ENCODE measurements around the gene WDR48.

DNA sequence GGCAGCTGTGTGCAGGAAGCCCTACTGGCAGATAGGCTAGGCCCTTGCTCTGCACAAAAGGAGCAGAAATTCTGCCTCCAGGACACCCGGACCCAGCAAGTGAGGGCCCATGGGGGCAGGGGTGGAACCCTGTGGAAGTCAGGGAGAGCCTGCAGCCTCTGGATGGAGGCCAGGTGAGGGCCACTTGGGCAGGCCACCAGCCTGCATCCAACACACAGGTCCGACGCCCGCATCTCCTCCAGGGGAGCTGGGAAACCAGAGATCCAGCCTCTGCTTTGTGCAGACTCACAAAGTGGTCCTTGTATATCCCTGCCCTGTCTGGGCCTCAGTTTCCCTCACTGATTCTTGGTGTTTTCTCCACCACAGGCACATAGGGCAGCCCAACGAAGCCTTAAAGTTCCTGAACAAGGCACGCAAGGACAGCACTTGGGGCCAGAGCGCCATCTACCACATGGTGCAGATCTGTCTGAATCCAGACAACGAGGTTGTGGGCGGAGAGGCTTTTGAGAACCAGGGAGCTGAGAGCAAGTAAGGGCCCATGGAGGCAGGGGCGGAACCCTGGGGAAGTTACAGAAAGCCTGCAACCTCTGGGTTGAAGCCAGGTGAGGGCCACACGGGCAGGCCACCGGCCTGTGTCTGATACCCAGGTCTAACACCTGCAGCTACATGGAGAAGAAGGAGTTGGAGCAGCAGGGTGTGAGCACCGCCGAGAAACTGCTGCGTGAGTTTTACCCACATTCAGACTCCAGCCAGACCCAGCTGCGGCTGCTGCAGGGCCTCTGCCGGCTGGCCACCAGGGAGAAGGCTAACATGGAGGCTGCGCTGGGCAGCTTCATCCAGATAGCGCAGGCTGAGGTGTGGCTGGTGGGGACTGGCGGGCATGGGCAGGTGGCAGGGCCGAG, 85.0 kb downstream of the WDR48 start:
- TF ChIP-seq, protein P1, sequence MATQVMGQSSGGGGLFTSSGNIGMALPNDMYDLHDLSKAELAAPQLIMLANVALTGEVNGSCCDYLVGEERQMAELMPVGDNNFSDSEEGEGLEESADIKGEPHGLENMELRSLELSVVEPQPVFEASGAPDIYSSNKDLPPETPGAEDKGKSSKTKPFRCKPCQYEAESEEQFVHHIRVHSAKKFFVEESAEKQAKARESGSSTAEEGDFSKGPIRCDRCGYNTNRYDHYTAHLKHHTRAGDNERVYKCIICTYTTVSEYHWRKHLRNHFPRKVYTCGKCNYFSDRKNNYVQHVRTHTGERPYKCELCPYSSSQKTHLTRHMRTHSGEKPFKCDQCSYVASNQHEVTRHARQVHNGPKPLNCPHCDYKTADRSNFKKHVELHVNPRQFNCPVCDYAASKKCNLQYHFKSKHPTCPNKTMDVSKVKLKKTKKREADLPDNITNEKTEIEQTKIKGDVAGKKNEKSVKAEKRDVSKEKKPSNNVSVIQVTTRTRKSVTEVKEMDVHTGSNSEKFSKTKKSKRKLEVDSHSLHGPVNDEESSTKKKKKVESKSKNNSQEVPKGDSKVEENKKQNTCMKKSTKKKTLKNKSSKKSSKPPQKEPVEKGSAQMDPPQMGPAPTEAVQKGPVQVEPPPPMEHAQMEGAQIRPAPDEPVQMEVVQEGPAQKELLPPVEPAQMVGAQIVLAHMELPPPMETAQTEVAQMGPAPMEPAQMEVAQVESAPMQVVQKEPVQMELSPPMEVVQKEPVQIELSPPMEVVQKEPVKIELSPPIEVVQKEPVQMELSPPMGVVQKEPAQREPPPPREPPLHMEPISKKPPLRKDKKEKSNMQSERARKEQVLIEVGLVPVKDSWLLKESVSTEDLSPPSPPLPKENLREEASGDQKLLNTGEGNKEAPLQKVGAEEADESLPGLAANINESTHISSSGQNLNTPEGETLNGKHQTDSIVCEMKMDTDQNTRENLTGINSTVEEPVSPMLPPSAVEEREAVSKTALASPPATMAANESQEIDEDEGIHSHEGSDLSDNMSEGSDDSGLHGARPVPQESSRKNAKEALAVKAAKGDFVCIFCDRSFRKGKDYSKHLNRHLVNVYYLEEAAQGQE (IDR thresholded peaks at IDR 0.05; ENCODE audit: borderline replicate concordance) = no peak
- no peak for TF ChIP-seq EP300 (conservative IDR thresholded peaks at IDR 0.05; ENCODE audit: poor library complexity, severe bottlenecking)

Data from neural cell (in vitro differentiated cells).